Measurements from ENCODE around the gene CEP41.

The CEP41 gene

DNA sequence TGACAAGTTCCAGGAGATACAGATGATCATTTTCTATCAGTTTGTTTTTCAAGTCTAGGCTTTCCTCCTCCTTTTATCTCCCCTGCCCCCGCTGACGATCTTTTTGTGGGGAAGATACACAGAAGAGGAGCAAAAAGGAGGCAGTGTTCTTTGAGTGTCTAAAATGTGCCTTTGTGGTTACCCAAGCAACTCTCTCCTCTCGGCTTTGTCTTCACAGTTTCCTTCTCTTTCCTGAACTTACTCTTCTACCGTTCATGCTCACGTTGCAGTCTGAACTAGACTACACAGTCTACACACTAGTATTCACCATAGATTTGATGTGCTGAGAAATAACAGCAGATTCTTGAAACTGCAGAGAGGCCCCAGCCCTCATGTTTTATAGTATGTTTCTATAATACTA, 23.6 kb downstream of the CEP41 start:
- DNase-seq = no peak

DNA sequence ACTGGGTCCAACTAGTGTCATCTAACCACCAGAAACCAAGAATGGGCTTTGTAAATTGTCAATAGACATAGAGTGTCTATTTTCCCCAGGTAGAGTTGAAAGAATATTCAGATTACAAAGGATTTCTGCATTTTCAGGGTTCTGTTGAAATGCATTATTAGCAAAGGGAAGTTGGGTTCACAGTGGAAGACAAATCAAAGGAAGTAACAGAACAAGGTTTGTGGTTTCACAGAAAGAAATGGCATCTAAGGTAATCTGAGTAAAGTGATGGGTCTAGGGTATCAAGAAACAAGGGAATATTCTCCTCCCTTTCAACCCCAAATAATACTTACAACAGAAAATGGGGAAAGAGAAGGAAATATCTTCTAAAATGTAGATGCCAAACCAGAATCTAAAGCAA, 25.8 kb downstream of the CEP41 start:
- DNase-seq = no peak

DNA sequence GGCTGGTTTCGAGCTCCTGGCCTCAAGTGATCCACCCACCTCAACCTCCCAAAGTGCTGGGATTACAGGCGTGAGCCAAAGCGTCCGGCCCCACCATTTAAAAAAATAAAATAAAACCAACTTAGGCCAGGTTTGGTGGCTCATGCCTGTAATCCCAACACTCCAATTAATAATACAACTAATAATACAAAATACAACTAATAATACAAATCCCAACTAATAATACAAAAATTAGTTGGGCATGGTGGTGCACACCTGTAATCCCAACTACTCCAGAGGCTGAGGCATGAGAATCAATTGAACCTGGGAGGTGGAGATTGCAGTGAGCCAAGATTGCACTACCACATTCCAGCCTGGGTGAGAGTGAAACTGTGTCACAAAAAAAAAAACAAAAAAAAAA, 27.6 kb downstream of the CEP41 start:
- DNase-seq = no peak

DNA sequence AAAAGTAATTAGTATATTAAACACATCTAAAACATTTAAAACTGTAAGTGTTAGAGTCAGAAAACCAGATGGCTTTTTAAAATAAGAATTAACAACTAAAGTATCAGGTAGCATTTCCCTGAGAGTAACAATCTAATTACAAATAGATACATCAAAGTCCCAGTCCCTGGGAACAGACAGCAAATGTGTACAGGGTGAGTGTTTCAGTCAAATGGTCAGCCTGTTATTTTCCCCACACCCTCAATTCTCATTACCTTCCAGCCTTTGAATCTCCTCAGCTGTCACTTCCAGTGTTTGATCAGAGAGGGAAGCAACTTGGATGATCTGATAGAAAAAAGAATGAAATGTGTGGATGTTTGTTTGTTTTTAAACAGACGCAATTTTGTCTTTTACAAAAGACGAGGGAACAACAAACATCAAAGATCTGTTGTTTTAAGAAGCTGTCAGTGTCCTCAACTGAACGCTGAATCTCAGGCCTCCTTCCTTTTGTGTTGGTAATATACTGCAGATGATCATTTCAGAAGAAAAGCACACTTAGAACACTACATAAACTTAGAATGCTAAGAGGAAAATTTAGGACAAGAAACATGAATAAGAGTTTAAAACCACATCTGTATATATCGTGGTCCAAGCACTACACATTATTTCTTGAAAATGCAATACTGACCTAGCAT, 29.8 kb downstream of the CEP41 start:
- no peak for DNase-seq

DNA sequence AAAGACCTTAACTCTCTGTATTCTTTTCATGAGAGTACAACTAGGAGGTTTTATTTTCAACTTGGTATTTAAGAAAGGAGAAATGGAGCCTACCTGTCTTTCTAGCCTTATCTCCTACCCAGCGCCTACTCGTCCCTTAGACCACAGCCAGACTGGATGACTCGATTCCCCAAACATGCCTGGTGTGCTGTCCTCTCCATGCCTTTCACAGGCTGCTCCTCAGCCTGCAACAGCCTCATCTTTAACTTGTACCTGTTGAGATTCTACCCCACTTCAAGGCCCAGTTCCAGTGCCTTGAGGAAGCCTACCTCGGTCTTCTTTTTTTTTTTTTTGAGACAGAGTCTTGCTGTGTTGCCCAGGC, 31.1 kb downstream of the CEP41 start:
- no peak for DNase-seq

DNA sequence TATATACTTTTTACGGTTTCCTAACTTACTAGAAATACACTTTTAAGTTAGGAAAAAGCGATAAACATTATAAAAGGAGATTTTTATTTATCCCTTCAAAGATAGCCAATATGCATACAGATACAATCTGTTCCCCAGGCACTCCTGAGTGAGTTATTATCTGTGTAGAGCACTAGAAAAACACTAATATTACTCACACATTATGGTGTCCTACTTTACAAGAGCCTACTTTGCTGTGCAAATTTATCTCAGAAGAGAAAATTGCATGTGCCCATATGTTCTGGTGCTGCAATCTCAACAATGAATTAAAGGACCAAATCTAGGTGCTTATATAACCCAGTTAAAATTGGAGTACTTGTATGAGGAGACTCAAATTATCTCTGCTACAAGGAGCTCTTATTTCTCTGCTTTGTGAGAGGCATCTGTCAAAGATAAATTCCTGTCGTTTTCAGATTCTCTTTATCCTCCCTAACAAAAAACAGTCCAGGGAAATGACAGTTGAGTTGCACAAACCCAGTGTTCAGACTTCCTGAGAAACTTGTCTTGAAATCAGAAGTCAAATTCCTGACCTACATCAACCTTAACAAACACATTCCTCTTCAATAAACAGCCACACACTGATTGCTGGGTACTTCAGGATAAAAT, 31.6 kb downstream of the CEP41 start:
- DNase-seq = no peak

DNA sequence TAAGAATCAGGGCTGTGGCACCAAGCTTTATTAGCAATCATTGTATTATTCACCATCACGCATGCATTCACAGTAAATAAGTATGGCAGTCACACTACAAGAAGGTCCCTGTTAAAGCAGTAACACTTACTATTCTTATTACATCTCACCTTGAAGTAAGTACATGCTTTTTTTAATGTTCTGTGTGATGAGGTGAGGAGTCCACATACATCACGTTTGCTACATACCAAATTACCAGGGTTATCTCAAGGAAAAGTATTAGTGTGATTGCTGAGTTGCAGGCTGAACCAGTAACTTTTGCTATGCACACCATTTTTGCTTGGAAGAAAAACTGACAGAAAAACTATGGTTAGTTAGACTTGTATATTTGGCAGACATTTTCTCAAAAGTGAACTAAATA, 35.8 kb downstream of the CEP41 start:
- no peak for DNase-seq

DNA sequence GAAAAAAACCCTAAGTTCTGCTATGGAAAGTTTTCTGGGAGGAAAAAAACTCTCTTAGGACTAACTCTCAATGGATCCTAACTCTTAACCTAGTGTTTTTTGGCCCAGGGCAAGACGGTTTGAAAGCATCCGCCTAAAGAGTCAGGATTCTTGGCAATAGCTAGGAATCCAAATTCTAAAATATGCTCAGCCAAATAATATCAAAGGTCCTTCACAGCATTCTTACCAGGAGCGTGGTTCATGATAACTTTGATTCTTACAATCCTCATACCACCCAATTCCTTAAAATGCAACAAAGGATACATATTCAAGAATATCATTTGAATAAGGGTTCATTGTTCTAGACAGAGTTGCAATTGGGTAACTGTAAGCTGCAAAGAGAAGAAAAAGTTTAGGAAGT, 39.2 kb downstream of the CEP41 start:
- no peak for DNase-seq

DNA sequence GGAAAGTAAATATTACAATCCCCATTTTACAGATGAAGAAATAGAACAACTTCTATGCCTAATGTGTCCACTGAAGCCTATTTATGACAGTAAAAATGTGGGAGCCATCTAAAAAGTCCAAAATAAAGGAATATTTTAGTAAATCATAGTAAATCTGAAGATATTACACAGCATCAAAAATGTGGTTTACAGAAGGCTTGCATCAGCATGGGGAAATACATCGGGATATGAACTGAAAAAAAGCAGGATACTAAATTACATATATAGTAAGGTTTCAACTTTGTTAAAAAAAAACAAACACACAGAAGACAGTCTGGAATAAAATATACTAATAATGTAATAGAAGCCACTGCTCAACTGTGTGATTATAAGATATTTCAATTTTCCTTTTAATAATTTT, 39.7 kb downstream of the CEP41 start:
- no peak for DNase-seq

DNA sequence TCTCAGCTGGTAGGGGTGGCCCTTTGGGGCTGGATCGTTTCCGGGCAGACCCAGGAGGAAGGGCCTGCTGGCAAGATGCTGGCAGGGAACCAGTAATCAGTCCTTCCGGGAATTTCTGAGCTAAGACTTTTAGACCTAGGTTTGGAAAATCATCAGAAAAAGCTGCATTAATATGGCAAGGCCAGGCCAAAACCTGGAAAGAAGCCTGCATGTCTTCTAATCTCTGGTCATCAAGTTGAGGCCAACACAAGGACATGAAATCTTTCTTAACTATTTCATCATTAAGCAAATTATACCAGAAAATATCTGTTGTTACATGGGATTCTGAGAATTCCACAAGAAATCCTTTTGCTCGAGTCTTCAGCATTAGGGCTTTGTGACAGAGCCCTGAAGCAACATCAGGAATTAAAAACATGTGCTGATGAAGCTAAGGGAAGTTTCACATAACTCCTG, 40.7 kb downstream of the CEP41 start:
- no peak for DNase-seq

DNA sequence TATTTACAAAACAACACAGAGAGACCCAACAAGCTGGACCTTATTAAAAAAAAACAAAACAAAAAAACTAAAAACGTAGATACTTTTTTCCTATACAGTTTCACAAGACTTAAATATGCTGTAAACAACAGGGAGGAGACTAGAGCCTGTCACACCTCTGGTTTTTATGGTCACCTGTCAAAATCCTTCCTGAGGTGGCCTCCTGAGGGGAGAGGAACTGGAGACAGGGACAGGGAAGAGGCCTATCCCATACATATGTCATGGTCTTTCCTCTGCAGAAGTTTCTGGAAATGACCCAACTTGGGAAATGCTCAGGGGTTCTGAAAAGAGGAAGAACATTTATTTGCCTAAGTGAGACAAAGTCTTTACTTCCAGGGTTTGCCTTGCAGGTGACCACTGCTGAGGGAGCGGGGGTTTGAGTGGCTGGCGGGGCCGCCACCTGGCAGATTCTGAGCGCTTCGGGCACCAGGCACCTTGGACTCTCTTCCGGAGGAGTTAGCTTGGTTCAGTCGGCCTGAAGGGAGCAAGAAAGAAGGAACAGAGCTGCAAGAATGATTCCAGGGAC, 42.2 kb downstream of the CEP41 start:
- no peak for DNase-seq

DNA sequence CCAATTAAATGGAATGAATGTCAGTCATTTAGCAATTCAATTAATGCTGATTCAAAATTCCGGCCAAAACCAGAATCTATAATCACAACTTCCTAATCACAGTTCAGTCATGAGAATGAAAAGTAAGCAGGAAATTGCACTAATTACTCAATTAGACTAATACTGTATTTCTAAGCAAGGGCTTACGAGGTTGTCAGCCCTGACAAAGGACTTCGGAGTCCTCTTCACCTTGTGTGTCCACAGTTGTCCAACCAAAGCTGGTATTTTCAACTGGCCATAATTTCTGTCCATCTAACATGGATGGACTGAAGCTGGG, 43.1 kb downstream of the CEP41 start:
- no peak for DNase-seq

DNA sequence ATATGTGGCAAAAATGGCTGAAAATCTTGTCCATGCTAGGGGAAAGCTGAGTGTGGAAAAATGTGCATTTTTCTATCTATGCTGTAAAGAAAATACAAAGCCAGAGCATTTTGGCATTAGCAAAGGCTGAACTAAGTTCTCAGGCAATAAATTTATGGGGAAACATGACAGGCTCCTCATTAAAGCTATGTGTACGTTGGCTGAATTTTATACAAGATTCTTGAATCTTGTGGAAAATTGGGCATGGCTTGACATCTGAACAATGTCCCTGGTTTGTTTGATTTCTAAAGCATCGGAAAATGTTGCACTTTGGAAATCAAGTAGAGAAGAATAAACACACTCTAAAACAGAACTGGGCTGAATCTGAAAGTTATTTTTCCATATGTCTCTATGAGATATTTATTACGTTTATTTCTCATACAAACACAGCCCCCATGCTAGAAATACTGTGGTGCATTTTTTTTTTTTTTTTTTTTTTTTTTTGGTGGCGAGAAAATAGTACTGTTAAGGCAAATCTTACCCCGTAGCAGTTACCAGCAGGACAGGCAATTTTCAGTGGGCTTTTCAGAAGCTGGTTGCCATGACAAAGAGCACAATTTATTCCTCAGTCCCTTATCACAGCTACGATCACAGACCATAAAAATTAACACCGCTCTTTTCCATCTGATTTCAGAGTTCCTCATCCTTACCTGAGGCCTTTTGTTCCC, 43.6 kb downstream of the CEP41 start:
- DNase-seq = no peak

DNA sequence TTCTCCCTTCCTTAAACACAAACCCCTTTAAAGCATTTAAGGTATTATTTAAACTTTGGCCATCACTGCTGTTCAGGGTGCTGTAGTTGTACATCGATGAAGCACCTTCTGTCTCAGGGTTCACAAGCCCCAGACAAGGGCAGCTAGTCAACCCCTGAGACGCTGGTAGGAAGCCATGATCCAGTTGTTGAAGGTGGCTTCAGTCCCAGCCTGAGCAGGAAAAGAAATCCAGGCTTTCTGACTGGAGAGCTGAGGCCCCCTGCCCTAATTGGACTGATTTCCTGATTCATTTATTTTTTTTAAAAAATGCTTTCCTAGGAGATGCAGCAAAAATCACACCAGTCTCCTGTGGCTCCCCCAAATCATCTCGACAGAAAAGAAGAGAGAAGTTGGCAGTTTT, 44.7 kb downstream of the CEP41 start:
- no peak for DNase-seq

DNA sequence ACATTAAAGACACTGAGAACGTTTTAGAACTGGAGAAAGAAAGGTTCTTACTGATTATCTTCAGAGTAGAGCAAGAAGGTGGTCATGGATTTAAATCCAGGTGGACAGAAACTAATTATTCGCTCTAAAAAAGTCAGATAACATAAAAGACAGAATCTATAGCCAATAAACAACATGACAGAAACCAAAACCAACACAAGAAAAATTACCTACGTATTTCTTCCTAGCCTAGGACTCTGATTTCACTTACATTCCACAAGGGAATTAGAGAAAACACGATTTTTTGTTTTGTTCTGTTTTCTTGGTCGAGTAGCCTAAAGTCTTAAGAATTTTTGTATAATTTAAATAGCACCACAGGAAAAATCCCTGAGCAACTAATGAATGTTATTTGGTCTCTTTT, 45.4 kb downstream of the CEP41 start:
- no peak for DNase-seq

DNA sequence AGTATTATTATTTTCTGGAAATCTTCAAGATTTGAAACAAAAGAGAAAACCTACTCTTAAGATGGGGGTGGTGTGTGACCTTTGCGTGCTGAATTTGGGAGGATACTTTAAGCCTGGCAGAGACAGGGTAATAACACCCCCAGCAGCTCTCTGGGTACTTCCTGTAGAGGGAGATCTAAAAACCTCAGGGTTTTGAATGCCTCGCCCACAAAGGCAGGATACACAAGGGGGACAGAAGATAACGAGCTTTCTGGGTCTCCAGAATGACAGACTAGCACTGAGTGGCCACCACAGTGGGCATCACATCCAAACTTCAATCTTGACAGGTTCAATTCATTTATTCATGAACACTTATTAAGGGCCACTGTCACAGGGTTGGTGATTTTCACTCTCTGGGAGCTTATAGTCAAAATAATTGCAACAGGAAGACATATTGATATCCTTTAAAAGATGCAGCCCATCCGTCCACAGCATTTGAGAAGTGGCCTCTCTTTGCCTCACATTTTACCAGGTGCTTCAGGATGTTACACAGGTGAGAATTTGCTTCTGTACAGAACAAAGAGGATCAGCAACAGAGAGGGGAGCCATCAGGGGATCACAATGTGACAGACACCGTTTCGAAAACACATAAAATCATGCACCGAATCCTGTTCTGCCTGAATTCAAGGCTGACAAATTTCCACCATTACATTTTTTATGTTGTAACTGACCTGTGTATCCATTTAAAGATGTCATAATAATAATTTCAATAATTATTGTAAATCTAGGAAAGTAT, 46.2 kb downstream of the CEP41 start:
- DNase-seq = no peak

DNA sequence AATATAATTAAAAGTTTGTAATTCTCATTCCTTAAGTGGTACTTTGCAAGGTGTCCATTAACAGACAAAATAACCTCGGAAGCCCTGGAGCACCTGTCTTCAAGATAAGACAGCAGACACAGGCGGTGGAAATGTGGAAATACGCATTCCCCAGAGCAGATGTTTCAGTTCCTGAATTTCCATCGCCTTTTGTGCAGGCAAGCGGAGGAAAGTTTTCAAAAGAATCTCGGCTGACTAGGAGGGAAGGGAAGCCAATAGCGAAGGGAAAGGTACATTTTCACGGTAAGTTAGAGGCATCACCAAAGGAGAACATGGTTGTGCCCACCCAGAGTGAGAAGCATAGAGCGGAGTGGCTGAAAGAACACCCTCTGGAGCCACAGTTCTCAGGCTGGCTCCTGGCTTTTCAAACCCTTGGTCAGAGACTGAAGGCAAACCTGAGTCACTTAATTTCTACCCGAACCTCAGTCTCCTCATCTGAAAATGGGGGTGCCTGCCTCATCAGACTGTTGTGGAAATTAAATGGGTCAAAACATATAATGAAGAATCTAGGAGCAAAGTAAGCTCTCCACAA, 46.9 kb downstream of the CEP41 start:
- no peak for DNase-seq

DNA sequence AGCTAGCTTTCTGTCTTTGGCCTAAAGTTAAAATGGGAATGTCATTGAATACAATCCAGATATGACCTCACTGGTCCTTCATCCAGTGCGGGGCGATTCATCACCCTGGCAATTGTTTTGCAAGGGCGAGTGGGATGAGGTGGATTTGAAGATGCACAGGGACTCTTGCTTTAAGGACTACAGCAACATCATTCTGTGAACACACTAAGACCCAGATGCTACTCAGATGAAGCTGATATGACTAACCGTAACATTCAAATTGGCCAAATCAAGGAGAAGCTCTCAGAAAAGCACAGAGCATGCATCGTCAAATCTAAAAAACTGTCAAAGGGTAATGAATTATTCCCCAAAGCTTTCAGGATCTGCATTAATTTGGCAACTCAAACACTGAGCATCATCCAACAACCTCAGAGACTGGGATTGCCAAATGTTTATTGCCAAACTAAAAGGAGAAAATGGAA, 47.7 kb downstream of the CEP41 start:
- no peak for DNase-seq

DNA sequence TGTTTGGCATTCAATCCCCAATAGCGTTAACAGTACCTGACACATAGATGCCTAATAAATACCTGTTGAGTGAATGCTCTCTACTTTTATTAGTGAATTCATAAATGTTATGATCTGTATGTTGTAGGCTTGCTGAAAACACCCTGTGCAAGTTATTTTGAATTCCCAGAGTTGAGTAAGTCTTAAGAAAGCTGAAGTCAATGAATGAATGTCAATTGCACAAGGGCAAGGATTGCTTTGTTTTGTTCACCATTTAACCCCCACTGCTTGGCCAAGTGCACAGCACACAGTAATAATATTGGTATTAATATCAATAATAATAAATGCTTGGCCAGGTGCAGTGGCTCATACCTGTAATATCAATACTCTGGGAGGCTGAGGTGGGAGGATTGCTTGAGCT, 50.3 kb downstream of the CEP41 start:
- no peak for DNase-seq

DNA sequence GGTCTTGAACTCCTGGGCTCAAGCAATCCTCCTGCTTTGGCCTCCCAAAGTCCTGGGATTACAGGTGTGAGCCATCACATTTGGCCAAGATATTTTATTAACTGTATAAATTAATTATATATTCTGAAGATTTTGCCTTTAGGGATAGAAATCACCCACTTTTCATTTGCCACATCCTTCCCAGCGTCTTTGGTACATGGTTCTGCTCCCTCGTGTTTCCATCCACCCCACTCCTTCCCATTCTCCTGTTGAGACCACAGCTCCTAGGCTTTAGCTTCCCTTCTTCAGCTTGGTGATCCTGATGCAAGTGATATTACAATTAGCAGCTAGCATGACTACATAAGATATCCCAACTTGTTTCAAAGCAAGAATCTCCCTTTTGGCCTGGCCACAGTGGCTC, 52.1 kb downstream of the CEP41 start:
- no peak for DNase-seq

DNA sequence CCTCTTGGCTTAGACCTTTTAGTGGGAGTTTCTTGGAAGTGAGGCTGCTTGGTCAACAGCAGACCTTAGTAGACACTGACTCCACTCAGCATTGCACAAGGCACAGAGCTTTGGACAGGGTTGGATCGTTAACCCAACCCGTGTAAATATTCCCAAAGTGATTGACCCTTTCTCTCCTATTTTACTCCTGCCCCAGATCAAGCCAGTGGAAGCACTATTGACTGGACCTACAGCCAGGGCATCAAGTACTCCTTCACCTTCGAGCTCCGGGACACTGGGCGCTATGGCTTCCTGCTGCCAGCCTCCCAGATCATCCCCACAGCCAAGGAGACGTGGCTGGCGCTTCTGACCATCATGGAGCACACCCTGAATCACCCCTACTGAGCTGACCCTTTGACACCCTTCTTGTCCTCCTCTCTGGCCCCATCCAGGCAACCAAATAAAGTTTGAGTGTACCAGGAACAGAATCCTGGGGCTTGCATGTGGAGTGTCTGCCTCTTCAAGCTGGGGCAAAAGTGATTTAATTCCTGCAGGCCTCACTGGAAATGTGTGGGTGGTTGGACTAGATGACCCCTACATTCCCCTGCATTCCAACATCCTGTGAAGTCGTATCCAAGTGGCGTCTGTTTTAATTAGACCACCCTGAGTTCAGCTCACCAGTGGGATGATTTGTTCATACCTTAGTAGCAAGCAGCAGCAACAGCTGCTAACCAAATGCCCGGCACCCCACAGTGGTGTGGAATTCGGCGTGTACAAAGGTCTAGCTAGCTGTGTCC, 53.0 kb downstream of the CEP41 start:
- no peak for DNase-seq

DNA sequence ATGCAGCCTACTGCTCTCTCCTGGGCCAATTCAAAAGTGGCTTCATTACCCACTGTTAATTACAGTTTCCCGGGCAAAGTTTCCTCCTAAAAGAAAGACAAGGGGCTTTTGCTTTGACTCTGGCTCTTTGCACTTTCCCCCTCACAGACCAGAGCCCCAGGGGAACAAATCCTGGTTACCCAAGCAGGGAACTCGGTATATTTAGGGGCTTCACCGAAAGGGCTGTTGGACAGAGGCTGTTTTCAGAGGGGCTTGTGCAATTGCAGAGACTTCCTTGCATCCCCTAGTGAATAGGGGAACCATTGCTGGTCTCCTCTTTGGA, 53.5 kb downstream of the CEP41 start:
- DNase-seq = no peak

All from NCI-H82 (cell line).